ENCODE results near the gene C21orf58.

The C21orf58 gene

GRCh38 chr21:46252840-46253239 lies 70.8 kb downstream of the C21orf58 start:
- H3K4me3 ChIP-seq (replicated peaks; ENCODE audit: low read depth, low read length), result no peak overlapping the region
- no peak for TF ChIP-seq CTCF (IDR thresholded peaks at IDR 0.05; ENCODE audit: insufficient read depth, low read length, poor library complexity, severe bottlenecking)
- H3K36me3 ChIP-seq (ENCODE audit: control insufficient read depth, insufficient read depth, low read length), result peaks cover 43% of the 10 kb centered on the region
- no peaks in the 10 kb centered on the region for H3K27me3 ChIP-seq (replicated peaks; ENCODE audit: control insufficient read depth, insufficient read depth, low read length)
- DNase-seq (ENCODE audit: extremely low read depth, insufficient read length), result no peak

Measured in GM06990 (cell line).